Measurements from ENCODE around the gene ATRIP.

The ATRIP gene

GRCh38 chr3:48410205-48411040 lies 36.1 kb upstream of the ATRIP start:
- no peak for DNase-seq

- DNase-seq, result no peak
These were observed 35.4 kb upstream of the ATRIP start for GRCh38 chr3:48411041-48411588.

- no peak for DNase-seq
These were observed 34.7 kb upstream of the ATRIP start for GRCh38 chr3:48411606-48412374.

GRCh38 chr3:48412375-48413001 lies 34.0 kb upstream of the ATRIP start:
- DNase-seq, result no peak

GRCh38 chr3:48413086-48413485 lies 33.5 kb upstream of the ATRIP start:
- DNase-seq, result no peak

- DNase-seq, result no peak
These were observed 32.9 kb upstream of the ATRIP start for GRCh38 chr3:48413611-48414010.

GRCh38 chr3:48414376-48415250 lies 31.9 kb upstream of the ATRIP start:
- DNase-seq, result no peak

- no peak for DNase-seq
These were observed 31.1 kb upstream of the ATRIP start for GRCh38 chr3:48415251-48415953.

GRCh38 chr3:48416091-48416505 lies 30.4 kb upstream of the ATRIP start:
- no peak for DNase-seq

GRCh38 chr3:48416546-48416945 lies 30.0 kb upstream of the ATRIP start:
- no peak for DNase-seq

GRCh38 chr3:48417529-48418108 lies 28.9 kb upstream of the ATRIP start:
- no peak for DNase-seq

GRCh38 chr3:48418140-48418539 lies 28.4 kb upstream of the ATRIP start:
- DNase-seq, result no peak

- no peak for DNase-seq
These were observed 27.9 kb upstream of the ATRIP start for GRCh38 chr3:48418651-48419050.

GRCh38 chr3:48419149-48419548 lies 27.4 kb upstream of the ATRIP start:
- DNase-seq, result no peak

GRCh38 chr3:48419597-48419996 lies 26.9 kb upstream of the ATRIP start:
- no peak for DNase-seq

GRCh38 chr3:48420561-48420960 lies 26.0 kb upstream of the ATRIP start:
- no peak for DNase-seq

- DNase-seq, result no peak
These were observed 24.3 kb upstream of the ATRIP start for GRCh38 chr3:48422272-48422671.

- DNase-seq, result no peak
These were observed 23.9 kb upstream of the ATRIP start for GRCh38 chr3:48422681-48423080.

GRCh38 chr3:48423241-48423882 lies 23.2 kb upstream of the ATRIP start:
- no peak for DNase-seq

GRCh38 chr3:48423883-48424695 lies 22.4 kb upstream of the ATRIP start:
- no peak for DNase-seq
